SU-DHL-6 (cell line): Measurements from ENCODE around the gene CUZD1.

Experiments used
- H2AFZ ChIP-seq: fragments of 200-600 bp; sonication (generic); 2 replicates; pipeline ENCODE4 v1.6.1; 2014; ENCODE audit warnings: low read depth, mild to moderate bottlenecking, moderate library complexity, mixed read lengths, antibody characterized with exemption, low read length; ENCODE audit not compliant: severe bottlenecking
- H3F3A ChIP-seq: fragments of 200-600 bp; shearing (Covaris generic); 2 replicates; pipeline ENCODE4 v1.6.0; 2016; ENCODE audit warnings: antibody characterized with exemption, mild to moderate bottlenecking; ENCODE audit not compliant: insufficient read depth
- H3K27ac ChIP-seq: fragments of 200-600 bp; sonication (generic); 2 replicates; pipeline ENCODE4 v1.5.1; 2016; ENCODE audit warnings: low read depth, mild to moderate bottlenecking, low read length, moderate library complexity, mixed read lengths
- H3K27me3 ChIP-seq: fragments of 200-600 bp; sonication (generic), shearing (Covaris generic); 2 replicates; pipeline ENCODE4 v1.6.0; 2014; ENCODE audit warnings: mild to moderate bottlenecking, low read length
- H3K36me3 ChIP-seq: fragments of 200-600 bp; sonication (generic); 2 replicates; pipeline ENCODE4 v1.6.1; 2014; ENCODE audit warnings: mild to moderate bottlenecking, low read length, mixed read lengths
- H3K4me2 ChIP-seq: fragments of 300-600, 200-600 bp; shearing (Covaris generic), sonication (generic); 2 replicates; pipeline ENCODE4 v1.6.0; 2014; ENCODE audit warnings: low read length, low read depth, mild to moderate bottlenecking; ENCODE audit not compliant: poor library complexity, severe bottlenecking
- H3K4me3 ChIP-seq: fragments of 200-600 bp; sonication (generic); 2 replicates; pipeline ENCODE4 v1.5.1; 2014; ENCODE audit warnings: antibody characterized with exemption, low read length, mild to moderate bottlenecking, mixed read lengths; ENCODE audit not compliant: insufficient read depth, poor library complexity, severe bottlenecking
- H3K79me2 ChIP-seq: fragments of 200-600 bp; sonication (generic); 2 replicates; pipeline ENCODE4 v1.6.1; 2014; ENCODE audit warnings: mild to moderate bottlenecking, low read length, moderate library complexity; ENCODE audit not compliant: insufficient read depth
- H3K9ac ChIP-seq: fragments of 200-600 bp; sonication (generic); 2 replicates; pipeline ENCODE4 v1.7.0; 2014; ENCODE audit warnings: mild to moderate bottlenecking, low read length
- H3K9me2 ChIP-seq: fragments of 200-600 bp; sonication (generic); replicated peaks from 2 replicates; pipeline ENCODE4 v1.6.1; 2014; ENCODE audit warnings: low read length; ENCODE audit not compliant: insufficient read depth
- H3K9me3 ChIP-seq: fragments of 200-600 bp; sonication (generic); 2 replicates; pipeline ENCODE4 v1.6.1; 2014; ENCODE audit warnings: low read length, mixed read lengths; ENCODE audit not compliant: insufficient read depth
- H4K20me1 ChIP-seq: fragments of 200-600 bp; sonication (generic); 2 replicates; pipeline ENCODE4 v1.6.1; 2014; ENCODE audit warnings: low read depth, mild to moderate bottlenecking, antibody characterized with exemption, low read length, moderate library complexity, mixed read lengths
- CTCF ChIP-seq: fragments of 200-600 bp; sonication (generic); IDR thresholded peaks from one replicate; pipeline ENCODE4 v1.5.1; 2017; ENCODE audit warnings: antibody characterized with exemption, mild to moderate bottlenecking, low read length, moderate library complexity; ENCODE audit not compliant: insufficient read depth, poor library complexity, severe bottlenecking
- EZH2phosphoT487 ChIP-seq: fragments of 200-600 bp; sonication (generic), shearing (Covaris generic); conservative IDR thresholded peaks from 2 replicates; pipeline ENCODE4 v1.6.1; 2018; ENCODE audit warnings: mild to moderate bottlenecking, antibody characterized with exemption, low read length, moderate library complexity, mixed read lengths

CUZD1 gene

GRCh38 chr10:122795924-122796323 lies 49.7 kb downstream of the CUZD1 start:
- no peaks in the 10 kb centered on the region for H3F3A ChIP-seq
- no peak overlapping the region for H2AFZ ChIP-seq
- H3K27ac ChIP-seq: no peak overlapping the region
- TF ChIP-seq CTCF (no peak), EZH2phosphoT487 (no peak)
- H3K27me3 ChIP-seq: no peaks in the 10 kb centered on the region
- H4K20me1 ChIP-seq: no peaks in the 10 kb centered on the region
- H3K79me2 ChIP-seq: no peaks in the 10 kb centered on the region
- no peaks in the 10 kb centered on the region for H3K9me3 ChIP-seq
- no peaks in the 10 kb centered on the region for H3K36me3 ChIP-seq
- no peak overlapping the region for H3K9ac ChIP-seq
- H3K4me2 ChIP-seq: no peak overlapping the region
- no peak overlapping the region for H3K4me3 ChIP-seq
- no peaks in the 10 kb centered on the region for H3K9me2 ChIP-seq

- Histone ChIP-seq H2AFZ (no peak overlapping the region), H3K4me2 (no peak overlapping the region), H3K79me2 (no peaks in the 10 kb centered on the region), H4K20me1 (no peaks in the 10 kb centered on the region), H3K36me3 (no peaks in the 10 kb centered on the region), H3K9me2 (no peaks in the 10 kb centered on the region), H3F3A (no peaks in the 10 kb centered on the region), H3K4me3 (no peak overlapping the region), H3K9me3 (no peaks in the 10 kb centered on the region), H3K9ac (no peak overlapping the region), H3K27ac (no peak overlapping the region), H3K27me3 (no peaks in the 10 kb centered on the region)
- TF ChIP-seq EZH2phosphoT487 (no peak), CTCF (no peak)
Observed at GRCh38 chr10:122786269-122786668, 59.4 kb downstream of the CUZD1 start.

- H3F3A ChIP-seq: no peaks in the 10 kb centered on the region
- no peaks in the 10 kb centered on the region for H3K9me2 ChIP-seq
- TF ChIP-seq EZH2phosphoT487 (no peak), CTCF (no peak)
- H2AFZ ChIP-seq: no peak overlapping the region
- H3K27ac ChIP-seq: no peak overlapping the region
- H3K4me2 ChIP-seq: no peak overlapping the region
- no peaks in the 10 kb centered on the region for H3K9me3 ChIP-seq
- H3K36me3 ChIP-seq: no peaks in the 10 kb centered on the region
- no peaks in the 10 kb centered on the region for H4K20me1 ChIP-seq
- H3K9ac ChIP-seq: no peak overlapping the region
- no peak overlapping the region for H3K4me3 ChIP-seq
- H3K79me2 ChIP-seq: no peaks in the 10 kb centered on the region
- H3K27me3 ChIP-seq: no peaks in the 10 kb centered on the region
Observed at GRCh38 chr10:122782911-122783310, 62.7 kb downstream of the CUZD1 start.
